GM19193 (cell line): ENCODE data around the gene CSF3R.
A peak's percentile ranks its signal among the peaks of the same experiment; 100 is the strongest.

Source experiments
- POLR2A ChIP-seq: IDR thresholded peaks from 4 replicates; pipeline ENCODE4 v1.6.1; 2011; ENCODE audit not compliant: insufficient read depth, insufficient read length; ENCODE audit errors: extremely low read depth

Gene CSF3R

DNA sequence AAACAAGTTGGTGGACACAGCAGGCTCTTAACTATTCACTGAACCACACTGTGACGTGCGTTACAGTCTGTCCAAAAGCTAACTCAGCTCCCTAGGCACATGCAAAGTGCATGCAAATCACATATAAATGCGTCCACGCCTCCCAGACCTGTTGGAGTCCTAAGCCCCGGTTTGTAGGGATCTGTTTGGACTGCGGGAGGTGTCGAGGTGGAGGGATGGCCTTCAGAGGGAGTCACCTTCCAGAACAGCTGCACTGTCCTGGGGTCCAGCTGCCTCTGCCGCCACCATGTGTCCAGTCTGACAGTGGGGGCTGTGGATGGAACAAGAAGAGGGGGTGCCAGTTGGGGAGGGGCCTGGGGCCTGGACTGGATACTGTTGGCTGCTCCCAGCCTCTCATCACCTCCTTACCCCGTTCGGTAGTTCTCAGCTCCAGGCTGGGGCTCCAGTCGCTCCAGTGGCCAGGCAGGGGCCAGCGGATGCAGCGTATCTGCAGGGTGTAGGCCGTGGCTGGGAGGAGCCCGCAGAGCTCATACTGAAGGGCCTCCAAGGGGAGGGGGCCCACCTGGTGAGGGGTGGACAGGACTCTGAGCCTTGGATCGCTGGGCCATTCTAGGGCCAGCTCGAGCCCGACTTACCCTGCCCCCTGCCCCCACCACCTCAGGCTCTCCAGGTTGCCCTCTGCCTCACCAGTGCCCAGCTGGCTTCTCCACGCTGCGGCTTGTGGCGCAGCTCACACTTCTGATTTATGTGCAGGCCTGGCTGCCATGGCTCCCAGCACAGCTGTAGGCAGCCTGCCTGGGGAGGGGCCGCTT is 10.7 kb downstream of the CSF3R start:
- TF ChIP-seq POLR2A: no peak

GRCh38 chr1:36469163-36469562 is 13.6 kb downstream of the CSF3R start:
- TF ChIP-seq POLR2A: no peak

GRCh38 chr1:36467700-36468455 is 14.8 kb downstream of the CSF3R start:
- TF ChIP-seq POLR2A: no peak

- TF ChIP-seq POLR2A: no peak
Measured at GRCh38 chr1:36467027-36467410, 15.7 kb downstream of the CSF3R start.

DNA sequence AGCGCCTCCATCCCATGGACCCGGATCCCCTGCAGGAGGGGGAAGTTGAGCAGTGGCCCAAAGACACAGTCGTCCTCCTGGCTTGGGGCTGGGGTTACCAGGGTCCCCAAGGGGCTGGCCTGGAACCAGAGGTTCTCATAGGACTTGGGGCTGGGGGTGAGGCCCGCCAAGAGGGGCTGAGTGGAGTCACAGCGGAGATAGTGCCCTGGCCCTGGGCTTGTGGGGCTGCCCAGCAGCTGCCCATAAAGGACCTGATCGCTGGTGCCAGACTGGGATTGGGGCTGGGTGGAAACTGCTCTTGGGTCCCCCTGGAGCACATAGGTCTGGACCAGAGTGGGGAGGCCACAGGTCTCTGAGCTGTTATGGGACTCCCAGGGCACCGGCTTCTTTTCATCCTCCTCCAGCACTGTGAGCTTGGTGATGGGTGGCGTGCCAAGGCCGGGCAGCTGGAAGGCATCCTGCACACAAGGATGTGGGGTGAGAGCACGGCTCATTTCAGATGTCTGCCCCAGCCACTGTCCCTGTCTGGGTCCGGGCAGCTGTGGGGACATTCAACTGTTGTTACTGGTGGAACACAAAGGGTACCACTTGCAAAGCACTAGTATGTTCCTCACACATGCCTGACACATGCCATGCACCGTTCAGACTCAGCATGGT is 16.2 kb downstream of the CSF3R start:
- no peak for TF ChIP-seq POLR2A

DNA sequence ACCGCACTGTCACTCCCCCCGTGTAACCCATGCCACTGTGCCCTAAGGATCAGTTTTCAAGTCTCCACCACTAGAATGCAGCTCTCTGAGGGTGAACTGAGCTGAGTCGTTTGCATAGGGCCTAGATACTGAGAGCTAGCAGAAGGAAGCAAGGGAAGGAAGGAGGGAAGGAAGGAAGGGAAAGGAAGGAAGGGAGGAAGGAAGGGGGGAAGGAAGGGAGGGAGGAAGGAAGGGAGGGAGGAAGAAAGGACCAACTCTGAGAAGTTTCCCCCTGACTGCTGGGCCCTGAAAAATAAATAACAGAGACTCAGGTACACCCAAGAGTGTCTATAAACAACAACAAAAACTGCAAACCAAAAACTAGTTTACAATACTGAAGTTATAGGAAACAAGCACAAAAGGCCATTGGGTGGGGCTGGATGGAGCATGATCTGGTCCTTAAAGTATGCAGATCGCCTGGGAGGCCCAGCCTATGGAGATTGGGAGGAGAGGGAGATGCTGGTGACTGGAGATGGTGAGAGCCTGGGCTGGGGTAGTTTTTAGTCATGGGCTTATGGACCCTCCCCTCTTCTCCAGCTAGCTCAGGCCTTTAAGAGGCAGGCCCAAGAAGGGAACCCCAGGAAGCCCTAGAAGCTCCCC is 16.9 kb downstream of the CSF3R start:
- TF ChIP-seq POLR2A: no peak

DNA sequence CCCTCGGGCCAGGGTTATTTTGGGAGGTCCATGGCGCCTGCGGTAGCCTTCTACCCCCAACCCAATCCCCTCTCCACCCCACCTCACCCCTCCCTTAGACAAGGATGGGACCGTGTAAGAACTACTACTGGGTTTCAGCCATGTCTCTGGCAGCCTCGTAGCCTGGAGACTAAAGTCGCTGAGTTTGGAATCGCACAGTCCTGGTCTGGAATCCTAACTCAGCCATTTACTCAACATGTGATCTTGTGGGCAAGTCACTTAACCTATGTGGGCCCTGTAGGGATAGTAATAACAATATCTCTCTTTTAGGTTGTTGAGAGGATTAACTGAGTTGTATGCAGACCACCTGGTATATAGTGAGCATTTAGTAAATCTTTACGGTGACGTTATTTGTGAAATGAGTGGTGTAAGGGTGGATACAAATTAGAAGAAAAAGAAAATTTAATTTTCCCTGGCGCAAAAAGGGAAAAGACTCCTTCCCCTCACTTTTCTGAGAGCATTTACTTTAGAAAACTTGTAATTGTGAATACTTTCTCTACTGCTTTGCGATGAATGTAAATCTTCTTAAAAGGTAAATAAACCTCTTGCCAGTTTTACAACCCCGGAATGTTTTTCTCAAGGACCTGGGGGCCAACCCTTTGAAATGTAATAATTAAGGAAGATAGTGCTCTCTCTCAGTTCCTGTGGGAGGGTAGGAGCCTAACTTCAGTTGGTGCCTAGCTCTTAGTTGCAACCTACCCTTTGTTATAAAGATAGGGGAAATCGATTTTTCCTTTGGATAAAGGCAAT is 17.9 kb downstream of the CSF3R start:
- TF ChIP-seq POLR2A: no peak

- peak; percentile 92 for TF ChIP-seq POLR2A
Measured at GRCh38 chr1:36463803-36464604, 18.7 kb downstream of the CSF3R start, which contains the start of gene MRPS15. Gene MRPS15 (minus strand): TSS chr1:36464384. CDS start chr1:36464275, 109 bp downstream.

GRCh38 chr1:36463463-36463802 is 19.3 kb downstream of the CSF3R start:
- TF ChIP-seq POLR2A: no peak

DNA sequence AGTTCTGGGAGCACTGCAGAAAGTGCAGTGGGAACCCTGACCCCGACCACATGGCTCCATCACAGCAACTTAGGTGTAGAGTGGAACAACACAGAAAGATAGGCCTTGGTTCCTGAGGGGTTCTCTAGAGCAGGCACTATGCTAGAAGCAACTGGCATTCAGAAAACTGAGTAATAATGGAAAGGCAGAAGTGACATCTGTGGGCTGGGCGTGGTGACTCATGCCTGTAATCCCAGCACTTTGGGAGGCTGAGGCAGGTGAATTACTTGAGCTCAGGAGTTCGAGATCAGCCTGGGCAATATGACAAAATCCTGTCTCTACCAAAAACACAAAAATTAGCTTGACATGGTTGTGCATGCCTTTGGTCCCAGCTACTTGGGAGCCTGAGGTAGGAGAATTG is 23.8 kb downstream of the CSF3R start:
- TF ChIP-seq POLR2A: no peak

DNA sequence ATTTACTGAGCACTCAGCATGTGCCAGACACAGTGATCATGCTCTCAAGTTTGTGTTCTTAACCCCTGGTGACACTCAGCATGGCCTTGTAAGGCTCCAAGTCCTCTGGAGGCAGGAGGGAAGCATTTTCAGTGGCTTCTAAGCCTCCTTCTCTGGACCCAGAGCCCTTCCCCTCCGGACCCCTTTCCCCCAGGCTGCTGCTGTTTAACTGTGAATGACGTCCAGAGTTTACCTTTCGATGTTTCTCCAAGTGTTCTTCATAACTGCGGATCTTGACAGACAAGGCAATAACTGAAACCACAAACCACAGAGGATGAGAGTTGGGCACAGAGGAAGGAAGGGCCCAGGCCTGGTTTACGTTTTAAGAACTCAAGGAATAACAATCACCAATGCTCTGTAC is 25.0 kb downstream of the CSF3R start:
- no peak for TF ChIP-seq POLR2A

DNA sequence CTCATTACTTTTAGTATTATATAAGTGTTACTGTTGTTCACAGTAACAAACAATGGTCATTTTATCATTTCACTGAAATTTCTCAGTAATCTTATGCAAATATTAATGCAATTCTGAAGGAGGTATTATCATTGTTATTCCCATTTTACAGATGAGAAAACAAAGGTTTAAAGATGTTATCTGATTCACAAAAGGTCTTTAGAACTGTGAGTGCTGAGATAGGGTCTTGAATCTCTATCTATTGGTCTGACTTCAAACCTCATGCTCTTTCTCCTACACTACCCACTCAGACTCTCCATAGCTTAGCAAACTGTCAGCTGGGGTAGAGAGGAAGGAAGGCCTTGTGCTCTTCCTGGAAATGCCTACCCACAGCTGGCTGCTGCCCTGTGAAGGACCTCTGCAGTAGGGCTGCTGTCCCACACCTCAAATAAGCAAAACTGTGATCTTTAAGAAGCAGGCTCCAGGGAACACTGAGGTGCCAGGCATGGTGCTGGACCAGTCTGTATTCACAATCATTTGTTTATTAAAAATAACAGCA is 26.3 kb downstream of the CSF3R start:
- TF ChIP-seq POLR2A: no peak

- no peak for TF ChIP-seq POLR2A
Measured at GRCh38 chr1:36455386-36455785, 27.3 kb downstream of the CSF3R start.
